Immature natural killer cell (primary cell): ENCODE results near the gene SERTAD3. TPM values are rescaled to one million over a fixed set of nuclear protein-coding genes. Genes with fewer than 3 reads are reported as not detected.
A peak's percentile ranks its signal among the peaks of the same experiment; 100 is the strongest.
"Not testable (repeated sequence)": the region's sequence is repeated elsewhere in the genome, so short reads cannot be mapped to it uniquely, and the experiment has no call there.

Experiments
- DNase-seq, 3 donors: peaks; one replicate each; pipeline ENCODE4 v3.0.0; 2022; ENCODE audit warnings: mixed read lengths in 1 of 3
- H3K27ac Mint-ChIP-seq, 6 donors: one replicate each; pipeline ENCODE4 v1.8.0; 2020; ENCODE audit warnings: mixed read lengths in 6 of 6, mild to moderate bottlenecking in 5 of 6, inconsistent platforms in 4 of 6, moderate library complexity in 3 of 6
- H3K27me3 Mint-ChIP-seq, 3 donors: one replicate each; pipeline ENCODE4 v1.8.0; 2020 to 2021; ENCODE audit warnings: low read depth in 3 of 3, mild to moderate bottlenecking in 3 of 3, mixed read lengths in 3 of 3, moderate library complexity in 3 of 3, inconsistent platforms in 1 of 3
- H3K36me3 Mint-ChIP-seq, 3 donors: one replicate each; pipeline ENCODE4 v1.8.0; 2020; ENCODE audit warnings: mixed read lengths in 3 of 3, inconsistent platforms in 2 of 3, mild to moderate bottlenecking in 2 of 3
- H3K4me1 Mint-ChIP-seq, 2 donors: one replicate each; pipeline ENCODE4 v1.8.0; 2020; ENCODE audit warnings: inconsistent platforms in 2 of 2, mild to moderate bottlenecking in 2 of 2, mixed read lengths in 2 of 2, moderate library complexity in 1 of 2
- H3K4me3 Mint-ChIP-seq, 5 donors: one replicate each; pipeline ENCODE4 v1.8.0; 2020; ENCODE audit warnings: mild to moderate bottlenecking in 5 of 5, mixed read lengths in 5 of 5, inconsistent platforms in 3 of 5, moderate library complexity in 3 of 5
- H3K9me3 Mint-ChIP-seq, 6 donors: one replicate each; pipeline ENCODE4 v1.8.0; 2020; ENCODE audit warnings: mild to moderate bottlenecking in 6 of 6, mixed read lengths in 6 of 6, inconsistent platforms in 4 of 6, moderate library complexity in 3 of 6
- polyA plus RNA-seq, 3 donors: library from polyadenylated mRNA; unstranded; fragments of 300-500 nt; fragmentation: Illumina TruSeq; gene quantifications; one replicate each; pipeline ENCODE4 v1.2.3, GENCODE V29; 2021

The SERTAD3 gene
- polyA plus RNA-seq, 3 donors from 2014 or later, result 25.9 to 82.2 (median 62.0) TPM

- Mint-ChIP-seq H3K27ac (peak overlapping the region; percentile 51 to 97 (median 88)), H3K27me3 (peaks cover 0 to 10% (median 9%) of the 10 kb centered on the region in 3 donors), H3K36me3 (peaks cover 0 to 4% (median 0%) of the 10 kb centered on the region in 3 donors), H3K9me3 (no peaks in the 10 kb centered on the region), H3K4me1 (peaks cover 66 to 72% of the 10 kb centered on the region in 2 donors), H3K4me3 (peak overlapping the region in 3 of 5 donors; percentile 21 to 85 (median 71))
- DNase-seq, result no peak
These were observed 26.1 kb downstream of the SERTAD3 start for GRCh38 chr19:40418040-40418439.

- H3K36me3 Mint-ChIP-seq, result peaks cover 0 to 4% (median 0%) of the 10 kb centered on the region in 3 donors
- no peaks in the 10 kb centered on the region for H3K9me3 Mint-ChIP-seq
- H3K4me3 Mint-ChIP-seq, result peak overlapping the region in 4 of 5 donors; percentile 56 to 85 (median 68)
- peak overlapping the region in 5 of 6 donors; percentile 85 to 97 (median 89) for H3K27ac Mint-ChIP-seq
- H3K27me3 Mint-ChIP-seq, result peaks cover 0 to 10% (median 9%) of the 10 kb centered on the region in 3 donors
- peaks cover 68 to 74% of the 10 kb centered on the region in 2 donors for H3K4me1 Mint-ChIP-seq
- no peak for DNase-seq
These were observed 26.5 kb downstream of the SERTAD3 start for GRCh38 chr19:40417643-40417981.

GRCh38 chr19:40416918-40417642 is 27.1 kb downstream of the SERTAD3 start:
- Mint-ChIP-seq H3K36me3 (no peaks in the 10 kb centered on the region), H3K4me3 (peak overlapping the region; percentile 56 to 85 (median 68)), H3K27me3 (peaks cover 0 to 10% (median 9%) of the 10 kb centered on the region in 3 donors), H3K27ac (peak overlapping the region in 5 of 6 donors; percentile 55 to 97 (median 89)), H3K9me3 (no peaks in the 10 kb centered on the region), H3K4me1 (peaks cover 64 to 68% of the 10 kb centered on the region in 2 donors)
- peak in 2 of 3 donors; percentile 29 to 72 for DNase-seq

GRCh38 chr19:40415768-40416167 is 28.4 kb downstream of the SERTAD3 start:
- H3K27ac Mint-ChIP-seq, result peak overlapping the region in 4 of 6 donors; percentile 6 to 87 (median 72)
- peaks cover 2 to 9% (median 2%) of the 10 kb centered on the region in 3 donors for H3K27me3 Mint-ChIP-seq
- DNase-seq, result no peak
- no peaks in the 10 kb centered on the region for H3K36me3 Mint-ChIP-seq
- H3K9me3 Mint-ChIP-seq, result no peaks in the 10 kb centered on the region
- H3K4me1 Mint-ChIP-seq, result peaks cover 60 to 63% of the 10 kb centered on the region in 2 donors
- peak overlapping the region in 2 of 5 donors; percentile 37 to 49 for H3K4me3 Mint-ChIP-seq

GRCh38 chr19:40414542-40415535 is 29.3 kb downstream of the SERTAD3 start:
- H3K27ac Mint-ChIP-seq, result peak overlapping the region in 2 of 6 donors; percentile 84 to 94

GRCh38 chr19:40413291-40413845 is 30.8 kb downstream of the SERTAD3 start, which contains the start of gene PRX:
PRX (minus strand) TSS chr19:40413378; CDS start chr19:40407932, 5,446 bp downstream.
- DNase-seq, result peak in 2 of 3 donors; percentile 30 to 43
- peak within 1 kb of the TSS; percentile 53 to 94 (median 82) for H3K27ac Mint-ChIP-seq
- H3K4me3 Mint-ChIP-seq, result peak within 1 kb of the TSS; percentile 27 to 90 (median 82)
- peaks cover 41 to 53% of the 10 kb centered on the region in 2 donors for H3K4me1 Mint-ChIP-seq
- no peaks in the 10 kb centered on the region for H3K36me3 Mint-ChIP-seq
- H3K9me3 Mint-ChIP-seq, result no peaks in the 10 kb centered on the region
- peaks cover 2 to 6% (median 2%) of the 10 kb centered on the region in 3 donors for H3K27me3 Mint-ChIP-seq

More at GRCh38 chr19:40414542-40415535, 29.3 kb downstream of the SERTAD3 start:
- H3K36me3 Mint-ChIP-seq, result no peaks in the 10 kb centered on the region
- H3K4me1 Mint-ChIP-seq, result peaks cover 54 to 60% of the 10 kb centered on the region in 2 donors
- H3K27me3 Mint-ChIP-seq, result peaks cover 2 to 6% (median 2%) of the 10 kb centered on the region in 3 donors
- H3K4me3 Mint-ChIP-seq, result peak overlapping the region in 4 of 5 donors; percentile 27 to 90 (median 66)
- DNase-seq, result no peak
- no peaks in the 10 kb centered on the region for H3K9me3 Mint-ChIP-seq

- Mint-ChIP-seq H3K4me1 (peaks cover 38 to 53% of the 10 kb centered on the region in 2 donors), H3K4me3 (peak overlapping the region in 3 of 5 donors; percentile 14 to 90 (median 87)), H3K36me3 (no peaks in the 10 kb centered on the region), H3K27me3 (peaks cover 0 to 6% (median 2%) of the 10 kb centered on the region in 3 donors), H3K9me3 (no peaks in the 10 kb centered on the region), H3K27ac (peak overlapping the region in 2 of 6 donors; percentile 84 to 94)
- DNase-seq, result no peak
These were observed 31.3 kb downstream of the SERTAD3 start for GRCh38 chr19:40412866-40413265.

GRCh38 chr19:40411958-40412499 is 32.1 kb downstream of the SERTAD3 start:
- Mint-ChIP-seq H3K27me3 (peaks cover 0 to 4% (median 2%) of the 10 kb centered on the region in 3 donors), H3K4me1 (peaks cover 34 to 50% of the 10 kb centered on the region in 2 donors), H3K4me3 (peak overlapping the region in 2 of 5 donors; percentile 51 to 90), H3K9me3 (no peaks in the 10 kb centered on the region), H3K27ac (peak overlapping the region in 2 of 6 donors; percentile 72 to 85), H3K36me3 (no peaks in the 10 kb centered on the region)
- DNase-seq, result no peak

GRCh38 chr19:40411125-40411842 is 32.9 kb downstream of the SERTAD3 start:
- H3K27me3 Mint-ChIP-seq, result peaks cover 0 to 3% (median 2%) of the 10 kb centered on the region in 3 donors
- peak overlapping the region in 3 of 6 donors; percentile 64 to 89 (median 85) for H3K27ac Mint-ChIP-seq
- H3K9me3 Mint-ChIP-seq, result no peaks in the 10 kb centered on the region
- no peak for DNase-seq
- H3K36me3 Mint-ChIP-seq, result no peaks in the 10 kb centered on the region
- peaks cover 30 to 46% of the 10 kb centered on the region in 2 donors for H3K4me1 Mint-ChIP-seq
- H3K4me3 Mint-ChIP-seq, result peak overlapping the region in 2 of 5 donors; percentile 77 to 90

GRCh38 chr19:40410030-40410389 is 34.1 kb downstream of the SERTAD3 start:
- peaks cover 23 to 37% of the 10 kb centered on the region in 2 donors for H3K4me1 Mint-ChIP-seq
- no peak overlapping the region for H3K4me3 Mint-ChIP-seq
- H3K27me3 Mint-ChIP-seq, result peaks cover 0 to 2% (median 1%) of the 10 kb centered on the region in 3 donors
- H3K9me3 Mint-ChIP-seq, result no peaks in the 10 kb centered on the region
- DNase-seq, result no peak
- no peaks in the 10 kb centered on the region for H3K36me3 Mint-ChIP-seq
- H3K27ac Mint-ChIP-seq, result no peak overlapping the region

- H3K27me3 Mint-ChIP-seq, H3K9me3 Mint-ChIP-seq, DNase-seq, H3K36me3 Mint-ChIP-seq: not testable (repeated sequence)
- H3K4me1 Mint-ChIP-seq, result peaks cover 24 to 35% of the 10 kb centered on the region in 2 donors
- H3K4me3 Mint-ChIP-seq, result peak overlapping the region in 3 of 5 donors; percentile 71 to 85 (median 84)
- H3K27ac Mint-ChIP-seq, result peak overlapping the region in 1 of 6 donors; percentile 84
These were observed 35.6 kb downstream of the SERTAD3 start for GRCh38 chr19:40408598-40408925.
